ENCODE data around the gene POLR1C.
"Not testable (repeated sequence)": the region's sequence is repeated elsewhere in the genome, so short reads cannot be mapped to it uniquely, and the experiment has no call there.

The POLR1C gene

GRCh38 chr6:43493833-43494232, 23.1 kb upstream of the POLR1C start:
- DNase-seq = no peak

GRCh38 chr6:43494321-43494720, 22.6 kb upstream of the POLR1C start:
- no peak for DNase-seq

- DNase-seq = no peak
These were observed 22.1 kb upstream of the POLR1C start for GRCh38 chr6:43494766-43495165.

- no peak for DNase-seq
These were observed 21.4 kb upstream of the POLR1C start for GRCh38 chr6:43495409-43495941.

- no peak for DNase-seq
These were observed 20.3 kb upstream of the POLR1C start for GRCh38 chr6:43496370-43497128.

GRCh38 chr6:43497129-43497396, 19.8 kb upstream of the POLR1C start:
- no peak for DNase-seq

GRCh38 chr6:43497689-43498088, 19.2 kb upstream of the POLR1C start:
- no peak for DNase-seq

GRCh38 chr6:43498291-43498690, 18.6 kb upstream of the POLR1C start:
- not testable (repeated sequence) for DNase-seq

GRCh38 chr6:43499028-43499815, 17.7 kb upstream of the POLR1C start:
- DNase-seq = no peak

GRCh38 chr6:43500921-43501320, 16.0 kb upstream of the POLR1C start:
- DNase-seq = no peak

- no peak for DNase-seq
These were observed 14.2 kb upstream of the POLR1C start for GRCh38 chr6:43502666-43503065.

GRCh38 chr6:43503443-43503842, 13.4 kb upstream of the POLR1C start:
- DNase-seq = no peak

- DNase-seq = no peak
These were observed 11.9 kb upstream of the POLR1C start for GRCh38 chr6:43504756-43505593.

GRCh38 chr6:43505718-43506117, 11.2 kb upstream of the POLR1C start:
- DNase-seq = no peak

- no peak for DNase-seq
These were observed 10.7 kb upstream of the POLR1C start for GRCh38 chr6:43506171-43506570.

- peak; percentile 51 for DNase-seq
These were observed 10.0 kb upstream of the POLR1C start for GRCh38 chr6:43506667-43507471.

- no peak for DNase-seq
These were observed 8.3 kb upstream of the POLR1C start for GRCh38 chr6:43508481-43509141.

- no peak for DNase-seq
These were observed 7.5 kb upstream of the POLR1C start for GRCh38 chr6:43509142-43509983.

GRCh38 chr6:43509984-43510826, 6.7 kb upstream of the POLR1C start, which contains the start of gene LRRC73:
TSS of gene LRRC73 (minus strand) at chr6:43510346. CDS start at chr6:43509785, 561 bp downstream.
- peak; percentile 74 for DNase-seq

- DNase-seq = no peak
These were observed 6.1 kb upstream of the POLR1C start for GRCh38 chr6:43510827-43511163.
